ENCODE results near the gene CCNH. TPM values are rescaled to one million over a fixed set of nuclear protein-coding genes. Genes with fewer than 3 reads are reported as not detected.

The CCNH gene
- total RNA-seq, 1 donor from 2014 or later = 80.9 TPM

GRCh38 chr5:87400305-87400899 lies 12.3 kb downstream of the CCNH start:
- Mint-ChIP-seq H3K4me1 (ENCODE audit: low read depth) (peaks cover 24% of the 10 kb centered on the region), H3K27ac (no peak overlapping the region), H3K36me3 (ENCODE audit: low read depth) (peaks cover 37% of the 10 kb centered on the region), H3K9me3 (no peaks in the 10 kb centered on the region), H3K27me3 (ENCODE audit: insufficient read depth) (no peaks in the 10 kb centered on the region), H3K4me3 (no peak overlapping the region)
- intact Hi-C loops (cut with micrococcal nuclease) = loop anchor here (1.0 to 5.0 kb wide), 8 partner anchors 12 to 519 kb away; partner anchors contain the start of genes CCNH and RASA1
- DNase-seq (ENCODE audit: low spot score) = no peak

- Mint-ChIP-seq H3K4me1 (ENCODE audit: low read depth) (peaks cover 23% of the 10 kb centered on the region), H3K4me3 (no peak overlapping the region), H3K36me3 (ENCODE audit: low read depth) (peaks cover 42% of the 10 kb centered on the region), H3K9me3 (no peaks in the 10 kb centered on the region), H3K27ac (no peak overlapping the region), H3K27me3 (ENCODE audit: insufficient read depth) (no peaks in the 10 kb centered on the region)
- intact Hi-C loops (cut with micrococcal nuclease) = loop anchor here (1.0 to 5.0 kb wide), 8 partner anchors 13 to 518 kb away; partner anchors contain the start of genes CCNH and RASA1
- no peak for DNase-seq (ENCODE audit: low spot score)
Observed at GRCh38 chr5:87399720-87400119, 13.0 kb downstream of the CCNH start.

- intact Hi-C loops (cut with micrococcal nuclease) = no loop called here
- Mint-ChIP-seq H3K4me3 (no peak overlapping the region), H3K4me1 (ENCODE audit: low read depth) (peaks cover 17% of the 10 kb centered on the region), H3K9me3 (no peaks in the 10 kb centered on the region), H3K36me3 (ENCODE audit: low read depth) (peaks cover 41% of the 10 kb centered on the region), H3K27me3 (ENCODE audit: insufficient read depth) (no peaks in the 10 kb centered on the region), H3K27ac (no peak overlapping the region)
- DNase-seq (ENCODE audit: low spot score) = no peak
Observed at GRCh38 chr5:87398981-87399614, 13.6 kb downstream of the CCNH start.

- H3K27ac Mint-ChIP-seq = no peak overlapping the region
- no peaks in the 10 kb centered on the region for H3K27me3 Mint-ChIP-seq (ENCODE audit: insufficient read depth)
- H3K4me3 Mint-ChIP-seq = no peak overlapping the region
- H3K4me1 Mint-ChIP-seq (ENCODE audit: low read depth) = peaks cover 16% of the 10 kb centered on the region
- H3K36me3 Mint-ChIP-seq (ENCODE audit: low read depth) = peaks cover 57% of the 10 kb centered on the region
- intact Hi-C loops (cut with micrococcal nuclease) = no loop called here
- DNase-seq (ENCODE audit: low spot score) = no peak
- H3K9me3 Mint-ChIP-seq = no peaks in the 10 kb centered on the region
Observed at GRCh38 chr5:87394411-87395165, 18.1 kb downstream of the CCNH start.

GRCh38 chr5:87393331-87393730 lies 19.4 kb downstream of the CCNH start:
- Mint-ChIP-seq H3K27me3 (ENCODE audit: insufficient read depth) (no peaks in the 10 kb centered on the region), H3K27ac (no peak overlapping the region), H3K36me3 (ENCODE audit: low read depth) (peaks cover 60% of the 10 kb centered on the region), H3K4me1 (ENCODE audit: low read depth) (peaks cover 18% of the 10 kb centered on the region), H3K9me3 (no peaks in the 10 kb centered on the region), H3K4me3 (no peak overlapping the region)
- no peak for DNase-seq (ENCODE audit: low spot score)
- intact Hi-C loops (cut with micrococcal nuclease) = no loop called here

GRCh38 chr5:87392801-87393200 lies 19.9 kb downstream of the CCNH start:
- Mint-ChIP-seq H3K27ac (peak overlapping the region; percentile 8), H3K4me1 (ENCODE audit: low read depth) (peaks cover 18% of the 10 kb centered on the region), H3K9me3 (no peaks in the 10 kb centered on the region), H3K27me3 (ENCODE audit: insufficient read depth) (no peaks in the 10 kb centered on the region), H3K4me3 (no peak overlapping the region), H3K36me3 (ENCODE audit: low read depth) (peaks cover 65% of the 10 kb centered on the region)
- intact Hi-C loops (cut with micrococcal nuclease) = no loop called here
- no peak for DNase-seq (ENCODE audit: low spot score)

GRCh38 chr5:87392170-87392569 lies 20.6 kb downstream of the CCNH start:
- no peak overlapping the region for H3K4me3 Mint-ChIP-seq
- intact Hi-C loops (cut with micrococcal nuclease) = no loop called here
- H3K36me3 Mint-ChIP-seq (ENCODE audit: low read depth) = peaks cover 65% of the 10 kb centered on the region
- no peak for DNase-seq (ENCODE audit: low spot score)
- H3K9me3 Mint-ChIP-seq = no peaks in the 10 kb centered on the region
- peaks cover 18% of the 10 kb centered on the region for H3K4me1 Mint-ChIP-seq (ENCODE audit: low read depth)
- H3K27ac Mint-ChIP-seq = peak overlapping the region; percentile 8
- no peaks in the 10 kb centered on the region for H3K27me3 Mint-ChIP-seq (ENCODE audit: insufficient read depth)

GRCh38 chr5:87390576-87391199 lies 22.0 kb downstream of the CCNH start:
- Mint-ChIP-seq H3K27ac (no peak overlapping the region), H3K36me3 (ENCODE audit: low read depth) (peaks cover 63% of the 10 kb centered on the region)

GRCh38 chr5:87390075-87390474 lies 22.7 kb downstream of the CCNH start:
- DNase-seq (ENCODE audit: low spot score) = no peak
- H3K4me1 Mint-ChIP-seq (ENCODE audit: low read depth) = peaks cover 11% of the 10 kb centered on the region
- H3K9me3 Mint-ChIP-seq = no peaks in the 10 kb centered on the region
- H3K36me3 Mint-ChIP-seq (ENCODE audit: low read depth) = peaks cover 60% of the 10 kb centered on the region
- intact Hi-C loops (cut with micrococcal nuclease) = no loop called here
- no peaks in the 10 kb centered on the region for H3K27me3 Mint-ChIP-seq (ENCODE audit: insufficient read depth)
- H3K27ac Mint-ChIP-seq = no peak overlapping the region
- no peak overlapping the region for H3K4me3 Mint-ChIP-seq

More at GRCh38 chr5:87390576-87391199, 22.0 kb downstream of the CCNH start:
- Mint-ChIP-seq H3K4me3 (no peak overlapping the region), H3K27me3 (ENCODE audit: insufficient read depth) (no peaks in the 10 kb centered on the region), H3K9me3 (no peaks in the 10 kb centered on the region), H3K4me1 (ENCODE audit: low read depth) (peaks cover 11% of the 10 kb centered on the region)
- DNase-seq (ENCODE audit: low spot score) = no peak
- intact Hi-C loops (cut with micrococcal nuclease) = no loop called here

GRCh38 chr5:87389296-87390034 lies 23.3 kb downstream of the CCNH start:
- Mint-ChIP-seq H3K36me3 (ENCODE audit: low read depth) (peaks cover 55% of the 10 kb centered on the region), H3K4me3 (no peak overlapping the region), H3K27ac (no peak overlapping the region), H3K27me3 (ENCODE audit: insufficient read depth) (no peaks in the 10 kb centered on the region), H3K4me1 (ENCODE audit: low read depth) (peaks cover 11% of the 10 kb centered on the region), H3K9me3 (no peaks in the 10 kb centered on the region)
- no peak for DNase-seq (ENCODE audit: low spot score)
- intact Hi-C loops (cut with micrococcal nuclease) = no loop called here

GRCh38 chr5:87388129-87388528 lies 24.6 kb downstream of the CCNH start:
- Mint-ChIP-seq H3K36me3 (ENCODE audit: low read depth) (peaks cover 55% of the 10 kb centered on the region), H3K27me3 (ENCODE audit: insufficient read depth) (no peaks in the 10 kb centered on the region), H3K4me3 (no peak overlapping the region), H3K9me3 (no peaks in the 10 kb centered on the region), H3K27ac (no peak overlapping the region), H3K4me1 (ENCODE audit: low read depth) (peaks cover 11% of the 10 kb centered on the region)
- intact Hi-C loops (cut with micrococcal nuclease) = no loop called here
- DNase-seq (ENCODE audit: low spot score) = no peak

GRCh38 chr5:87385802-87386201 lies 26.9 kb downstream of the CCNH start:
- no peak overlapping the region for H3K4me3 Mint-ChIP-seq
- no peak overlapping the region for H3K27ac Mint-ChIP-seq
- peaks cover 39% of the 10 kb centered on the region for H3K36me3 Mint-ChIP-seq (ENCODE audit: low read depth)
- intact Hi-C loops (cut with micrococcal nuclease) = no loop called here
- H3K9me3 Mint-ChIP-seq = no peaks in the 10 kb centered on the region
- no peaks in the 10 kb centered on the region for H3K27me3 Mint-ChIP-seq (ENCODE audit: insufficient read depth)
- no peak for DNase-seq (ENCODE audit: low spot score)
- H3K4me1 Mint-ChIP-seq (ENCODE audit: low read depth) = peaks cover 11% of the 10 kb centered on the region

All from activated T-helper 1 cell treated with anti-CD3 and anti-CD28 coated beads, Interleukin-12 subunit alpha, Interleukin-12 subunit beta, Interleukin-2, Interleukin-4 antibody, amounts not matched to agents 30 ng/mL and 10 ng/mL and 1 ng/mL, durations not matched to agents 14 hours and 24 hours and 36 hours (primary cell).